Stimulated activated CD8-positive, alpha-beta memory T cell treated with anti-CD3 and anti-CD28 coated beads, Interleukin-4, amount 100 ng/mL, for 4 hours (primary cell): ENCODE results near the gene P3H2.
"Not testable (repeated sequence)": the region's sequence is repeated elsewhere in the genome, so short reads cannot be mapped to it uniquely, and the experiment has no call there.

Source experiments
- DNase-seq, 2 donors: peaks; one replicate each; pipeline ENCODE4 v3.0.0-alpha.2; 2020; ENCODE audit warnings: low read depth in 2 of 2, low spot score in 1 of 2

The P3H2 gene, protein sequence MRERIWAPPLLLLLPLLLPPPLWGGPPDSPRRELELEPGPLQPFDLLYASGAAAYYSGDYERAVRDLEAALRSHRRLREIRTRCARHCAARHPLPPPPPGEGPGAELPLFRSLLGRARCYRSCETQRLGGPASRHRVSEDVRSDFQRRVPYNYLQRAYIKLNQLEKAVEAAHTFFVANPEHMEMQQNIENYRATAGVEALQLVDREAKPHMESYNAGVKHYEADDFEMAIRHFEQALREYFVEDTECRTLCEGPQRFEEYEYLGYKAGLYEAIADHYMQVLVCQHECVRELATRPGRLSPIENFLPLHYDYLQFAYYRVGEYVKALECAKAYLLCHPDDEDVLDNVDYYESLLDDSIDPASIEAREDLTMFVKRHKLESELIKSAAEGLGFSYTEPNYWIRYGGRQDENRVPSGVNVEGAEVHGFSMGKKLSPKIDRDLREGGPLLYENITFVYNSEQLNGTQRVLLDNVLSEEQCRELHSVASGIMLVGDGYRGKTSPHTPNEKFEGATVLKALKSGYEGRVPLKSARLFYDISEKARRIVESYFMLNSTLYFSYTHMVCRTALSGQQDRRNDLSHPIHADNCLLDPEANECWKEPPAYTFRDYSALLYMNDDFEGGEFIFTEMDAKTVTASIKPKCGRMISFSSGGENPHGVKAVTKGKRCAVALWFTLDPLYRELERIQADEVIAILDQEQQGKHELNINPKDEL

DNA sequence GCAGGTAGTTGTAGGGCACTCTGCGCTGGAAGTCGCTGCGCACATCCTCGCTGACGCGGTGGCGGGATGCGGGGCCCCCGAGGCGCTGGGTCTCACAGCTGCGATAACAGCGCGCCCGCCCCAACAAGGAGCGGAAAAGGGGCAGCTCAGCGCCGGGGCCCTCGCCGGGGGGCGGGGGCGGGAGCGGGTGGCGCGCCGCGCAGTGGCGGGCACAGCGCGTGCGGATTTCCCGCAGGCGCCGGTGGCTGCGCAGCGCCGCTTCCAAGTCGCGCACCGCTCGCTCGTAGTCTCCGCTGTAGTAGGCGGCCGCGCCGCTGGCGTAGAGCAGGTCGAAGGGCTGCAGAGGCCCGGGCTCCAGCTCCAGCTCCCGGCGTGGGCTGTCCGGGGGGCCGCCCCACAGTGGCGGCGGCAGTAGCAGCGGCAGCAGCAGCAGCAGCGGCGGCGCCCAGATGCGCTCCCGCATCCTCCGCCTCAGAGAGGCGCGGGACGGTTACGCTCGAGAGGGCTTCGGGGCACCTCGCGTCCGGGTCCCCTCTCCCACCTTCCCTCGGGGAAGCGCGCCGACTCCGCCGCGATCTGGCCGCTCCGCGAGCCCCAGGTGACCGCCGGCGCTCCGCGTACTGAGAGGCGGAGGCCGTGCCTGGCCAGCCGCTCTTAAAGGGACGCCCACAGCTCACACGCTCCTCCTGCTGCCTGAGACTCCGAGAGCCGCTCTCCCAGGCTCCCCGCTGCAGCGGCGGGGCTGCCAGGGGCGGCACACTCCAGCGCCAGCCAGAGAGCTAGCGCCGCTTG is at the start of gene P3H2:
TSS of gene P3H2 (minus strand) at position 629 of the 792 bp plus-strand sequence. CDS start at position 463, 166 bp downstream.
- no peak for DNase-seq

DNA sequence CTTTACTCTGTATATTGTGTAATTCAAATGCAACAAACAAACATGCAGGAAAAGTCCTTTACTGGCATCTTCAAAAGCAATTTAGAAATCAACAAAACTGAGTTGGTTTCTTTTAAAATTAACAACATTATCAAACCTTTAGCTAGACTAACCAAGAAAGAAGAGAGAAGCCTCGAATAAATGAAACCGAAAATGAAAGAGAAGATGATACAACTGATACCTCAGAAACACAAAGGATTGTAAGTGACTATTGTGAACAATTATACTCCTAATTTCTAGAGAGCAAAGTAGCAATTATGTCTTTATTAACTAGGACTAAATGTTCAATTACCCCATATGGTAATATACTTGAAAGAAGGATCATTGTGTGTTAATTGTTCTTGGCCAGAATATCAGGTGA is 49.2 kb upstream of the P3H2 start:
- no peak for DNase-seq

DNA sequence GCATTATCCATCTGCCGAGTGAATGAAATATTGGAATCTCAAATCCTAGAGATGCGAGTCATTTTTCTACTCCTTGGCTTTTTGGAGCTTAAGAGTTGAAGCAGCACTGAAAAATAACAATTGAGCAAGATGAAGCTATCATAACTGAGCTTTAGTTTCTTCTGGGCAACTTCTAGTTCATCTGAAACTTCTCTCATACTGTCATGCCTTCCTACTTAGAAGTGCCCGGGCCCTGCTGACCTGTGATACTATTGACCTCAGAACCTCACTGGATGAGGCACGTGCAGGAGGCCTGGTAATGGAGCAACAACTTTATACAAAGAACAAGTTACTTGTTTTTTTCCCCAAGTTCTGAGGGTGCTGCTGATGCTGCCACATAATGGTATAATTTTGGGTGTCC is 48.5 kb upstream of the P3H2 start:
- DNase-seq, result no peak

DNA sequence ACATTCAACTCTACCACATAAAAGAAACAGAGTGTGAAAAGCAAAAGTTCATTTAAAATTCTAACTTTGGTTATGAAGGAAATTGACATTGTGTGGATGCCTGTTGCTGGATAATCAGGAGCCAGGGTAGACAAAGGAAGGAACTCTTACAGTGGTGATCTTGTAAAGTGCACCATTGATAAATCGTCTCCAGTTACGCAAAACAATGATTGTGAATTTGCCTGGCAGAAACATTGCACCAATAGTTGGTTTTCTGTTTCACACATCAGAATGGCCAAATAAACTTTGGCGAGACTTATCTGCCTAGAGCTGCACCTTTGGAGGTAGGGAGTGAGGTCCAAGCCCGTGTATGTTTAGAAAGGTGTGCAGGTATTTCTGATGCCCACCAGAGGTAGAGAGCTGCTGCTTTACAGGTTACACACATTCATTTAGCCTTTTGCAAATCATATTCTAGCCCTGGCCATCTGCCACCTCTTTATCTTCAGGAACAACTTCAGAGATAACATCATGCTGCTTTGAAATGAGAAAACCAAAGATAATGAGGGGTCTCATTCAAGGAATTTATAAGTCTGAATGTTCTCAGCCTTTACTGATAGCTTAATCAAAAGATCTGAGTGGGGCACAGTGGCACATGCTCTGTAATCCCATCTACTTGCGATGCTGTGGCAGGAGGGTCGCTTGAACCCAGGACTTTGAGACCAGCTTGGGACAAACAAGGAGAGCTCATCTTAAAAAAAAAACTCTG is 47.4 kb upstream of the P3H2 start:
- DNase-seq, result no peak

DNA sequence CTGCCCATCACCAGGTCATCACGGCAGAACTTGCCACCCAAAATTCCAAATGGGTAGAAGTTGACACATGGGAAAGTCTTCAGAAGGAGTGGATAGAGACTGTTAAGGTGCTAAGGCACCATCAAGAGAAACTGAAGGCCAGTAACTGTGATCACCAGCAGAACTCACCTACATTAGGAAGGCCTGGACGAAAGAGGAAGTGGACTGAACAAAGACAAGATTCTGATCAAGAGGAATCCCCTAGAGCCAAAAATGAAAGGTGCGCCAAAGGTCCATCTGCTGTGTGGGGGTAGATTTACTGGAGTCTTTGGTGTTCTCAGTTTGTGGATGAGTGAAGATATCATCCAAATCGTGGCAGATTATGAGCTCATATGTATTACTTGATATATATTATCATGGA is 46.3 kb upstream of the P3H2 start:
- DNase-seq, result no peak

DNA sequence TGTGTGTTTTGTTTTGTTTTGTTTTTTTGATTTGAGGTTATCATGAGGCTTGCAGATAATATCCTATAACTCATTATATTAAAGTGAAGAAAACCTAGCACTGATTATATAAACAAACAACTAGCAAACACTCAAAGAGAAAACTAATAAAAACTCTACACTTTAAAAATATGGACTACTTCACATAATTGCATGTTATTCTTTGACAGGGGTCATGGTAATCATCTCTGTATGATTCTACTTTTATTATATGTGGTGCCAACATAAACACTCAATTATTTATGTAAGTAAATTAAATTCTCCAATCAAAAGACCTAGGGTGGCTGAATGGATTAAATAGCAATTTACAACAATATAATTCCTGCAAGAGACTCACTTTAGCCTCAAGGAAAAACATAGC is 44.6 kb upstream of the P3H2 start:
- no peak for DNase-seq

DNA sequence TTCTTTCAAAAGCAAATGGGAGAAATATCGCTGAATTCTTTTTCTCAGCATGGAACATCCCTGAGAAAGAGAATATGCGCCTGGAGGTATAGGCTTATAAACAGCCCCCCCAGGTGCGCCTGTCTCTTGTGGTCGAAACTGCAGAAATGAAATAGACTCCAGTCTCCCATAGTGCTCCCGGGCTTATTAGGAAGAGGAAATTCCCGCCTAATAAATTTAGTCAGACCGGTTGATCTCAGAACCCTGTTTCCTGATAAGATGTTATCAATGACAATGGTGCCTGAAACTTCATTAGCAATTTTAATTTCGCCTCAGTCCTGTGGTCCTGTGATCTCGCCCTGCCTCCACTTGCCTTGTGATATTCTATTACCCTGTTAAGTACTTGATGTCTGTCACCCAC is 41.3 kb upstream of the P3H2 start:
- DNase-seq, result not testable (repeated sequence)

DNA sequence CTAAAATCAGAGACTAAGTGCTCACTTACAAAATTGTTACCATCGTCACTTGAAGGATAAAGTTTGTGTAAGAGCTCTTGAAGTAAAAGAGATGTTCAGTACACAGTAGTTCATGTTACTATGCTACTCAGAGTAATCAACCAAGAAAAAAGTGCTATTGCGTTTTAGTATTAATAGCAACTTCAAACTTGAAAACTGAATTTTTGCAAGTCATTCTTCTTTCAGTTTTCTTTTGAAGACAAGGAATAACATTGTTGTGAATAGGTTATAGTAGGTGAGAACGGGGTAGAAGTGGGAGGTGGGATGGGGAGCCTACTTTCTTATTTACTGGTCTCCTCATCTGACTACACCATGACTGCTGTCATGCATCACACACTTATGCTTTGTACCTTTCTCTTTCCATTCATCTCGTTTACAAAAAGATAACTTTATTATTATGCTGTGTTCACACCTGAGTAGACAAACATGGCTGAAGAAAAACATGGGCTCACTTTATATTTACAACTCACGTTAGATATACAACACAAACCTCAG is 39.3 kb upstream of the P3H2 start:
- no peak for DNase-seq

DNA sequence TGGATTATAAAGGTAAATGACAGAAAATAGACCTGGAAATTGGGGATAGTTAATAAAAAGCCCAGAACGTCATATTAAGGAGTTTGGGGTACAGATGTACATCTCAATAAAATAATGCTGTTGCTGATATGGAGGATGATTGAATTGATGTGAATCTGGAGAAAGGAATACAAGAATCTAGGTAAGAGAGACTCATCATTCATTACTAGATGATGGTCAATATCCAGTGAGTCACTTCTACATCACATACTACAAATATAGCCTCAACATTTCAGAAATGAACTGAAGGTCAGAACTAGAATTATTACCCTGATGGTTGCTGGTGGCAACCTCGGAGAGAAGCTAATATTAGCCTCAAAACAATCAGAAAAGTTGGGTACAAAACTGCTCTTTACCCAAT is 37.6 kb upstream of the P3H2 start:
- no peak for DNase-seq

DNA sequence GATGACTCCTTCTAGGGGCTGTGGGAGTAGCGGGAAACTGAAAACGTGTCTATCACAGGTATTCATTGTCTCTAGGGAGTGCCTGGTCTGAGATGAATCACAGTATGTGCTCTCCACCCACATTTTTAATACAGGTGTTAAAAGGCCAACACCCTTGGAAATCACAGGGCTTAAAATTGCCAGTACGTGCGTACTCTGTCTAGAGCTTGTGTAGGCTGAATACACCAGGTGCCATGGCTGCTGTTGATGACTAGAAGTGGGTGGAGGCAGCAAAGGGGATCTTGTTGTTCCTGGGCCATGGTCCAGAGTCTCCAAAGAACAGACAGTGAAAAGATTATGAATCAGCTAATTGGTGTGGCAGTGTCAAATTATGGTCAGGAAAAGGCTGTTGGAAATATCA is 35.1 kb upstream of the P3H2 start:
- no peak for DNase-seq

DNA sequence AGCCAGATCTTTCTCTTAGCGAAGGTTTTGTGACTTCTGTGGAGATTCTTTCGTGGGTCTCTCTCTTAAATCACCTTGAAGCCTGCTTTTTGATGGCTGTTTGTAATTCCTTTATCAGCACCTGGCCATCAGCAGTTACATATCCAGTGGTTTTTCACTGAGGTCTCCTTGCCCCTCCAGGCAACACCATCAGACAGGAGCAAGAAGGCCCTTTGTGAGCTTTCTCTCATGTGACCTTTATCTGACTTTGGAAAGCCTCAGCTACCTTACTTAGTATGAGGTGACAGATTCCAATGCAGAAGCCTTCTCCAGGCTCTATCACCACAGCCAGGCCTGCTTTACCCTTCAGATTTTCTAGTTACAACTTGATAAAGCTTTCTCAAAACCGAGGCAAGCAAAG is 30.0 kb upstream of the P3H2 start:
- no peak for DNase-seq

DNA sequence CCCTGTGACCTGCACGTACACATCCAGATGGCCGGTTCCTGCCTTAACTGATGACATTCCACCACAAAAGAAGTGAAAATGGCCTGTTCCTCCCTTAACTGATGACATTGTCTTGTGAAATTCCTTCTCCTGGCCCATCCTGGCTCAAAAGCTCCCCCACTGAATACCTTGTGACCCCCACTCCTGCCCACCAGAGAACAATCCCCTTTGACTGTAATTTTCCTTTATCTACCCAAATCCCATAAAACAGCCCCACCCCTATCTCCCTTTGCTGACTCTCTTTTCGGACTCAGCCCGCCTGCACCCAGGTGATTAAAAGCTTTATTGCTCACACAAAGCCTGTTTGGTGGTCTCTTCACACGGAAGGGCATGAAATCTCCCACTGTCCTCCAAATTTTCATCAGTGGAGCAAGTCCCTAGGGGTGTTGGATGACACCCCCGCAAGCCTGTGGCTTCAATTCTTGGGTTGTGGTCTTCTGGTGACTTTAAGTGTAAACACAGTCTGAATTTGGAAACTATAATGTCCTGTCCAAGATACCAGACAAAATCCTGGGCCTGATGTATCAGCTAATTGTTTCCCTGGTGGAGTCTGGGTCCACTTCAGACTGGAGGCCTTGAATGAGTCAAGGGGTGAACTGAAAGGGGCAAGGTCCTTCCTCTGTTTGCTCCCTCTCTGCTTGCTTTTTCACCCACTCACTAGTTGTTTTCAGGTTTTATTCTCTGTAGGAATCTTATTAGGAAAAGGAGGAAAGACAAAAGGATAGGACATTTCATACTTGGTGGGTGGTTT is 29.3 kb upstream of the P3H2 start:
- not testable (repeated sequence) for DNase-seq

DNA sequence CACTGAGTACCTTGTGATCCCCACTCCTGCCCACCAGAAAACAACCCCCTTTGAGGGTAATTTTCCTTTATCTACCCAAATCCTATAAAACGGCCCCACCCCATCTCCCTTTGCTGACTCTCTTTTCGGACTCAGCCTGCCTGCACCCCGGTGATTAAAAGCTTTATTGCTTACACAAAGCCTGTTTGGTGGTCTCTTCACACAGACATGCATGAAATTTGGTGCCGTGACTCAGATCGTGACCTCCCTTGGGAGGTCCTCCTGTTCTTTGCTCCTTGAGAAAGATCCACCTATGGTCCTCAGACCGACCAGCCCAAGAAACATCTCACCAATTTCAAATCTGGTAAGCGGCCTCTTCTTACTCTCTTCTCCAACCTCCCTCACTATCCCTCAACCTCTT is 24.1 kb upstream of the P3H2 start:
- DNase-seq, result not testable (repeated sequence)

DNA sequence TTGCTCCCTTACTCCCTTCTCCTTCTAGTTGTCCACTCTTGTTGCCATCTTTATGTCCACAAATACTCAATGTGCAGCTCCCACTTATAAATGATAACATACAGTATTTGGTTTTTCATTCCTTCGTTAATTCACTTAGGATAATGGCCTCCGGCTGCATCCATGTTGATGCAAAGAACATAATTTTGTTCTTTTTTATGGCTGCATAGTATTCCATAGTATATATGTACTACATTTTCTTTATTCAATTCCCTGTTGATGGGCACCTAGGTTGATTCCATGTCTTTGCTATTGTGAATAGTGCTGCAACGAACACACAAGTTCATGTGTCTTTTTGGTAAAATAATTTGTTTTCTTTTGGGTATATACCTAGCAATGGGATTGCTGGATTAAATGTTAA is 21.3 kb upstream of the P3H2 start:
- no peak for DNase-seq

DNA sequence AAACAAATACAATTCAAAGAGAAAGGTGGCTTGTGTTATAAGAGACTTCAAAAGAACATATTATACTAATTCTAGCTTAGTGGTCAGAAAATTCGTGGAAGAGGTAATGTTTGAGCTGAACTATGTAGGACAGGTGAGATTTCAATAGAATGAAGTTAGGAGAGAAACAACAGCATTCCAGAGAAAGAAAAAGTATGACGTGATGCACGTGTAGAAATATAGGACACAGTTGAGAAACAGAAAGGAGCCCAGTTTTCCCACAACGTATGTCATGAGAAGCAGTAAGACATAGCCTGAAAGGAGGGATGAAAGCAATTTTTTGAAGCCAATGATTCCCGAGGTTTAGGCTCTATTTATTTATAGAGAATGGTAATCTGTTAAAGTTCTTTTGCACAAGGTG is 18.7 kb upstream of the P3H2 start:
- no peak for DNase-seq

DNA sequence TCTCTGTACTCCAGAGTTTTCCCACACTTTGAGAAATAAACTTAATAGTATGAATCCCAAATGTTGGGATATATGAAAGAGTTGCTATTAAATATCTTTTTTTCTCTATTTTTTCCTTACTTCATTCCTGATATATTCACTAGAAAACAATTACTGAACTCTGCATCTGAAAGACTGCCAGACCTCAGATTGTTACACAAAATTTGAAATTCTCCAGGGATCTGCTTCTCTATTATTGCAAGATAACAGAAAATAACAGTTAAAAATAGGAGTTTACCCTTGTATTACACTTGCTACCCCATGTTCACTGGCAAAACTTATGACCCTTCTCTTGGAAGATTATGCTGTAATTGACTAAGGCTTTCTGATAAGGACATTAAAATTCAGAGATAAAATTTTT is 11.7 kb upstream of the P3H2 start:
- DNase-seq, result no peak

DNA sequence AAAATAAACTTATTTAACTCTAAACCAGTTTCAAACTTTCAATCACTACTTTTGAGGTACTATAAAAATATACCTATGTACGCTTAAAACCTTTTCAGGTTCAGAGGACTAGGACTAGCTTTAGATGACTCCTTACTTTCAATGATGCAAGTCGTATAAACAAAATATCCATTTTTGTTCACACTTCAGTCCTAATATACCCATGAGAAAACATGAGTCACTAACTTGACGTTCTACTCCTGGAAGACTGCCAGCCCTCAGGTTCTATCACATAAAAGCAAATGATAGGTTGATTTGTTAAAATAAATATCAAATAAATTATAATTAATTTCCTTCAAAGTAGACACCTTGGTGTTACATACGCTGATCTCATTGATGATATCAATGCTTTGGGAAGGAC is 10.6 kb upstream of the P3H2 start:
- no peak for DNase-seq

DNA sequence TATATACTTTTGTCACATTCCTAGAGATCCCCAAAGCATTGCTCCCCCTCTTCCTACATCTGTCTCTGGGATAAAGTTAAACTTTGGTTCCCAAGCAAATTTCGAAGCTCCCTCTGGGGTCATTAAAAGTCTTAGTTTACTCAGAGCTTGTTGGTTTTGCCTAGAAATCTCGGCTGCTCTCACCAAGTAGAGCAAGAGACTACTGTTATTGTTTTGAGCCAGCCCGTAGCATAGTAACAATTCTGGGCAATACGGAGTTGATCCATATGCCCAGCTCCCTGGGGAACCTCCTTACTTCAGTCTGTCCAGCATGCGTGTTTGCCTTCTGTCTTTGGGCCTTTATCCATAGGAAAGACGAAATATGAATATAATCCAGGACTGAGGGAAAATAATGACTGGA is 10.0 kb upstream of the P3H2 start:
- DNase-seq, result no peak

DNA sequence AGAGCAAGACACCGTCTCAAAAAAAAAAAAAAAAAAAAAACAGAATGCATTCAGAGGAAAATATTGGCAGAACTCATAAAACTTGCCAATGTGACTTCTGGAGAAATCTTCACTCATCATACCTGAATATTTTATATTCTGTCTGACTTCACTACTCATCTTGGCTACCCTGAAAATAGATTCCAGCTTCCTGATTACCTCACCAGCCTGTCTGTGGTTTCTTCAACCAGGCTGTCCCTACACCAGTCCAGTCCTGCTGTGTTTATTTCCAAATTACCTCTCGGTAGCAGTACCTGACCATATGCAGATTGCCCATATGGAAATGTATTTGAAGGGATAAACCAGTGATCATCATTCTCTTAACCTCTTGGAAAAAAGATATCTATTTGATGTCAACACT is 9.3 kb upstream of the P3H2 start:
- no peak for DNase-seq

DNA sequence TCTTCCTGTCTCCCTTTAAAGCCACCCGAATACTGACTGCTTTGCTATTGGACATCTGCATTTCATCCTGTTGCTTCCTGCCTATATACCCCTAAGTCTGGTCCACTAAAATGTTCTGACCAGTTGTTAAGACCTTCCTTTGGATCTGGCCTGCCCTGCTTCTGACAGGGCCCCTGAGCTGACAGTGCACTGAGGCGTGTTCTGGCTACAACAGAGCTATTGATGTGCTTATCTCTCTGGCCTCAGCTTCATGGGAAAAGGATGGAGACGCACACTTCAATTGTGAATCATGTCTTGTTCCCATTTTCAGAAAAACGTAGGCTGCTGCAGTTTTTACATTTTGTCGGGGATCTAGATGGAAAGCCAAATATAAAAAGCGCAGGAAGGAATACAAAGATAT is 7.1 kb upstream of the P3H2 start:
- DNase-seq, result no peak
